Stomach (tissue), 4 donors: Measurements from ENCODE around the gene IFRD2.

ENCODE experiments used
- CTCF ChIP-seq, 7 experiments: fragments of 450-650 bp in 4 of 7; fragments of 200-600 bp in 3 of 7; sonication (generic) in 3 of 7; IDR thresholded peaks; one replicate each; pipeline ENCODE4 v1.5.1; 2016 to 2019; ENCODE audit warnings: antibody characterized with exemption in 7 of 7, control low read depth in 2 of 7, mild to moderate bottlenecking in 1 of 7
- POLR2AphosphoS5 ChIP-seq, 3 donors: sonication (generic); formaldehyde crosslinking; IDR thresholded peaks; one replicate each; pipeline ENCODE4 v1.6.1; 2016; ENCODE audit warnings: antibody characterized with exemption in 3 of 3

GRCh38 chr3:50297896-50298725 lies 5.9 kb upstream of the IFRD2 start:
- TF ChIP-seq CTCF (IDR thresholded peaks at IDR 0.05): peak in 2 of 7 experiments; percentile 10 to 16
- no peak for TF ChIP-seq POLR2AphosphoS5 (IDR thresholded peaks at IDR 0.05)
